Femur (tissue), 1 donor: ENCODE results near the gene PCP2.

Experiments used
- DNase-seq: peaks from one replicate; pipeline ENCODE4 v3.0.0-alpha.2; 2017

The PCP2 gene

DNA sequence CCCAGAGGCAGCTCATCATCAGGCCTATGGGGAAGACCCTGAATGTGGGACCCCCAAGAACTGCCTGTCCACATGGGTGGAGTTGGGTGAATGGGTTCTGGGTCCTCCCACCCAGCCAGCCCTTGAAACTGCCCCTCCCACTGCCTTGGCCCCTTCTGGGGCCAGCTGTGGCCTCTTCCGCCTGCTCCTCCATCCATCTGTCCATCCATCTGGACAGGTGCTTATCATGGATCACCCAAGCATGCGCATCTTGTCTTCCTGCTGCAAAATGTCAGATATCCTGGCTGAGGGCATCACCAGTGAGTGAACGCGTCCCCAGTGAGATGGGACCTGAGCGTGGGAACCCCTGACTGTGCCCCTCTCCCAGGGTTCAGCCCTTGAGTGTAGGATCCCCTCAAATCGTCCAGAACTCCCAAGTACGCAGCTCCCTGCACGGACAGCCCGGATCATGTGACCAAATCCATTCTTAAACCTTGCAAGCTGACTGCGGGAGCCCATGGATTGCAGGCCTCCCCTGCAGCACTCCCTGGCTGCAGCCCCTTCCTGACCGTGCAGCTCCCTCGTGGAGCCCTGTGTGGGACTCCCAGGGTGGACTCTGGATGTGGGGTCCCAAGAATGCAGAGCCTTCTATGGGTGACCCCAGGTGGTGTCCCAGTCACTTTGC lies 5.4 kb upstream of the PCP2 start:
- no peak for DNase-seq

DNA sequence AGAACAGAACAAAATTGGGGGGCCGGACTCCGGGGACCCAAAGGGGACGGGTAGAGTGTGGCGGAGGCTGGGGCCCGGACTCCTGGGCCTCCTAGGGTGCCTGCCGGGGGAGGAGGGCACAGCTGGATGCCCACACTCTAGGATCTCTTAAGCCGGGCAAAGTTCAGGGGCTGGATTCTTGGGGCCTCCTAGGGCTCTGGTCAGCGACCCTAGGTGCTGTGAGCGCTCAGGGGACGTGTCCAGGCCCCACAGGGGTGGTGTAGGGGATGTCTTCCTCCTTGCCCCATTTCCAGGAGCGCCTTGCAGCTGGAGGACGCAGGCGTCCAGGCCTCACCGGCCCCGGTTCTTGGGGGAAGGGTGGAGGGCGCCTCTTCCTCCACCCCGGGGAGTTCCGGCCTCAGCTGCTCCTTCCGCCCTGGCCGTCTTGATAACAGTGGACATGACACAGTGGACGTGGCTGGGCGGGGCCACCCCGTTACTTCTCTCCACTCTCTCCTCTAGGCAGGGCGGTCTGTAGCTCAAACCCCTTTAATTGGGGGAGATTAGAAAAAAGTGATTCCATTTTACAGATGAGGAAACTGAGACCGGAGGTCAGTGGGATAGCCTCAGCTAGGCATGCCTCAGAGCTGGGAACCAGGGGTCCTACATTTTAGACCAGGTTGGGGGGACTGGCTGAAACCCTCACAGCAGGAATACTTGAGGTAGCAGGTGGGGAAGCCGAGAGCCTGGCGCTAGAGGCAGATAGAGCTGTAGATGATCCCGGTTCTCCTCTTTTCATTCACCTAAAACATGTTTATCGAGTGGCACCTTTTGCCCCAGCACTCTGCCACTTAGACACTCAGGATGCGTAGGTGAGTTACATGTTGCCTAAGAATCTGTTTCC lies 4.1 kb upstream of the PCP2 start:
- DNase-seq: peak; percentile 47

GRCh38 chr19:7636691-7637373 lies 3.3 kb upstream of the PCP2 start, which contains the start of gene STXBP2:
STXBP2 (plus strand) TSS chr19:7637110; CDS start chr19:7637150, 40 bp downstream.
- DNase-seq: peak; percentile 66

GRCh38 chr19:7636317-7636690 lies 2.8 kb upstream of the PCP2 start:
- DNase-seq: no peak

- no peak for DNase-seq
These were observed 2.2 kb upstream of the PCP2 start for GRCh38 chr19:7635670-7636069.

DNA sequence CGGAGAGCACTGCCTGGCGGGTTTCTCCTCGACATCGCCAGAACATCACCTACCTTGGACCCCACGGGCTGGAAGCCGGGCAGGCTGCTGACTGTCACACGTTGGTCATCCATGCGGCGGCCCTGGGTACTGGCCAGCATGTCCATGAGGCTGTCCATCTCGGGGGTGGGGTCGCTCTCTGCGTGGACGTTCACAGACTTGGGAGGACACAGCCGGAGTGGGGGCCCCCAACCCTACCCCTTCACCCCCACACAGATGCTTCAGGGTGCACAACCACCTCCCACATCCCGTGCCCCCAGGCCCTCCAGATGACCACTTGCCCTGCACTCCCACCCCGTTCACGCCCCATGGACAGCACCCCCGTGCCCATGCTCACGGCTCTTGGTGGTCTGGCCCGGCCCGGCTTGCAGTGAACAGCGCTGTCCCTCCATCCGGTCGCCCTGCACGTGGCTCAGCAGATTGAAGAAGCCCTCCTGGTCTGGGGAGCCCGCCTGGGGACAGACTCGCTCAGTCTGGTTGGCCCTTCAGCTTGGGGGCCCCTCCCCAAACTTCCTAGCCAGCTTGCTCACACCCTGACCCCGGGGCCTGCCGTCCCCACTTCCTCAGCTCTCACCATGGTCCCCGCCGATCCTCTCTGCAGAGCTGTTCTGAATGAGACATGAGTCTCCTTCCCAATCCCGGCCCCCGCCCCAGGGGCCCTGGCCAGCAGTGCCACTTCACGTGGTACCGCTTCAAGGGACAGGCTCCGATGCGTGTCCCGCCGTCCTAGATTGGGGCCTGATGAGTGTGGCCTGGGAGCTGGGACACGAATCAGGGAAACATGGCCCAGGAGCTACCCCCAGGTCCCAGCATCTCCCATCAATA lies 947 bp downstream of the PCP2 start:
- DNase-seq: no peak

DNA sequence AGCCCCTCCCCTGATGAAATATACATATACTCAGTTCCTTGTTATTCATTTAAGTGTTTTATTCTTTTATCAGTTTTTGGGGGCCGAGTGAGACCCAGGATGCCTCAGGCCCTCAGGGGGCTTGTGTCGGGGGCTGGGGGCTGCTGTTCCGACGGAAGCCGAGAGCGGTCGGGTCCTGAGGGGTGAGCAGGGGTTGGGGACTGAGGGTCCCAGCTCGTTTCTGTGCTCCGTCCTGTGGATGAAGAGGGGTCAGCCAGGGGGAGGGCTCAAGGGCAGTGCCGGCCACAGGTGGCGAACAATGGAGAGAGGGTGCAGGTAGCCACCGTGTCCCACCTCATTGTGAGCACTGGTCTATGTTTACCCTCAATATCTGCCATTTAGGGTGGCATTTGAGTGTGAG lies 1.9 kb downstream of the PCP2 start:
- DNase-seq: no peak

- DNase-seq: peak; percentile 99
These were observed 4.0 kb downstream of the PCP2 start, which contains the start of the genes PET100 and XAB2 for GRCh38 chr19:7629347-7630054. PET100 (plus strand) TSS chr19:7629793; CDS start chr19:7629834, 41 bp downstream. XAB2 (minus strand) TSS chr19:7629545; CDS start chr19:7629527, 18 bp downstream.

DNA sequence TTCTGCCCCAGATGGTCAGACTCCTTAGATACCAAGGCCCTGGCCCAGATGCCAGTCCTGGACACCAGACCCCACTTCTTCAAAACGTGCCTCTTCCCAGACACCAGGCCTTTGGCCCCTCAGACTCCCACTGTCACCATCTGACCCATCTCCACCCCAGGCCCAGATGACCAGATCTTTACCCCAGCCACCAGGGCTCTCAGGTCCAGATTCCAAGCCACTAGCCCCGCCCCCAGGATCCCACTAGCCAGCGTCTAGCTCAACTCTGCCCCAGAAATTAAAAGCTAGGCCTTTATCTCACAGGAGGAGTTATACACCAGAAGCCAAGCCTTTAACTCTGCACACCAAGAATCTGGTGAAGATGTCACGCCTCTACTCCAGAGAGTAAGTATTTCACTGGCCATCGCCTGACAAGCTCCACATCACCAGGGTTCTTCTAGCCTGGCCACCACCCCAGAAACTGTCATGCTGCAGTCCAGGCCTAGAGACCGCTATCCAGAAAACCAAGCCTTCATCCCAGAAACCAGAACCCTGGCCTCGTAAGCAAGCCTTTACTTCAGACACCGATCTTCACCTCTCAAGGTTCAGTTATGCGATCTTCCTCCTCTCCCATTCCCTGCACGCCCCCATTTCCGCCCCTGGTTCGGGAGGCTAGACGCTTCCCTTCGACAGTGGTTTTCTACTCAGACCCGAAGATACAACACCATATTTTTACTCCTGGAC lies 4.8 kb downstream of the PCP2 start:
- no peak for DNase-seq

GRCh38 chr19:7627166-7627565 lies 6.4 kb downstream of the PCP2 start:
- no peak for DNase-seq

GRCh38 chr19:7625763-7626372 lies 7.7 kb downstream of the PCP2 start:
- no peak for DNase-seq

- DNase-seq: no peak
These were observed 8.7 kb downstream of the PCP2 start for GRCh38 chr19:7624810-7625209.

- DNase-seq: no peak
These were observed 9.6 kb downstream of the PCP2 start for GRCh38 chr19:7623725-7624603.

GRCh38 chr19:7622933-7623685 lies 10.4 kb downstream of the PCP2 start:
- no peak for DNase-seq

DNA sequence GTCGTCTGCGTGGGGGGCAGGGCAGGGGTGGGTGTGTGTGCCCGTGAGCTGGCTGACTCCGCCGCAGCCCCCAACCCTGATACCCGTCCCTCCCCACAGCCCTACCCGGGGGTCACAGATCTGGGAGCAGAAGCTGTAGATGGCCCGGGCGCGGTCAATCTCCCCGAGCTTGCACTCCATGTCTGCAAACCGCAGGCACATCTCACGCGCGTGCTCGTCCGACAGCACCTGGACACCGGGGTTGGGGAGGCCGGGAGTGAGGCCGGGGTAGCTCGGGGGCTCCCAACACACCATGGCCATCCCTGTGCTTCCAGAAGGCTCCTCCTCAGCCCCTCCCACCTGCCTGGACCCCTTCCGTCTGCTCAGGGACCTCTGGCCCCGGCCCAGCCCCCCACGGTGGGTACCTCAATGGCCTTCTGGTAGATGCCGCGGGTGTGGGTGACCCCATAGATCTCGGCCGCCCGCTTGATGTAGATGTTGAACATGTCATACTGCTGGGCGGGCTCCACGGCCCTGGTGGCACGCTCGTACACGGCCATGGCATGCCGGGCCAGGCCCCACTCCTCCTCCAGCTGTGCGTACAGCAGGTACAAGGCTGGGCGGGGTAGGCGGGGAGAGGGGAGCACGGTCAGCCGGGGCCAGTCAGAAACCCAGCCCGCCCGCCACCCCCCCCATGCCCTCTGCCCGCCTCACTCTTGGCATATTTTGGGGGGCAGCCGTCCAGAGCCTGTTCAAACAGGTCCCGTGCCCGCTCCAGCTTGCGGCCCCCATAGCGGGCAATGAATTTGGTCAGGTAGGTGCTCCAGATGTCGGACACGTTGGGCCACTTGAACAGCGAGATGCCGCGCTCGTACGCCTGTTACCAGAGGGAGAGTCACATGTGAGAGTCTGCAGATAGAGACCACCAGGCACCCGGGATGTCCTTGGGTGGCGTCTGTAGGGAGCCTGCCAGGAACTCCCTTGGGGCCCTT lies 12.8 kb downstream of the PCP2 start:
- DNase-seq: no peak

DNA sequence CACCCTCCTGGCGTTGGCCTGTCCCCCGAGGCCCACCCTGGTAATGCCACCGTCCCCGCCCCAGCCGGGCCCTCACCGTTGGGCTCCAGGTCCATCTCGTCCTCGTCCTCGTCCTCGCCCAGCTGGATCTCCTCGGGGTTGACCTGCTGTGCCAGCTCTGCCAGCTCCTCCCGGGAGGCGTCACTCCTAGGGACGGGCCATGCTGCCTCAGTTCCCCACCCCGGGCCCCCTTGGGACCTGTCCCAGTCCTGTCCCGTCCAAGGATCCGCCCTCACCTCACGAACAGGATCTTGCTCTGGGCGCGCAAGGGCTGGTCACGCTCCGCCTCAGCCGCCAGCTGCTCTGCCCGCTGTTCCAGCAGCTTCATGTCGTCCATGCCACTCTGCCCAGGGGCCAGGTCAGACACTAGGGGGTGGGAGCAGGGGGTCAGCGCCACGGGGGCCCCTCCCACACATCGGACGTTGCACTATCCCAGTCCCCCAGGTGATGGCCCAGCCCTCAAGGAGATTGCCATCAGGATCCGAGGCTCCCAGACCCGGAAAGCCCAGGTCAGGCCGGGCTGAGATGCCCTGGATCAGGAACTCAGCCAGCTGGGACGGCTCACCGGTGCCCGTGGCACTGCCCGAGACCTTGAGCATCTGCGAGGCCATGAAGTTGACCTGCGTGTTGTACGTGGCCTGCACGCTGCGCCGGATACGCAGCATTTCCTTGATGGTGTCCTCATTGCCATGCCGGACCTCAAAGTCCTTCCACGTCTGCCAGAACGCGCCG lies 13.7 kb downstream of the PCP2 start:
- DNase-seq: no peak
